ENCODE results near the gene TFDP1. TPM values are rescaled to one million over a fixed set of nuclear protein-coding genes. Genes with fewer than 3 reads are reported as not detected.

The TFDP1 gene
- polyA plus RNA-seq, 3 donors = 30.3 to 54.0 (median 37.6) TPM

GRCh38 chr13:113633485-113633873, 48.9 kb downstream of the TFDP1 start:
- Histone ChIP-seq H3K27me3 (ENCODE audit: control insufficient read depth in 2 of 2, insufficient read depth in 2 of 2, low read length in 2 of 2) (no peaks in the 10 kb centered on the region), H3K36me3 (replicated peaks in 1 of 2; ENCODE audit: control insufficient read depth in 1 of 2, insufficient read depth in 2 of 2, low read length in 2 of 2) (peaks cover 77 to 97% of the 10 kb centered on the region in 2 donors), H3K4me1 (ENCODE audit: control insufficient read depth in 1 of 2, insufficient read depth in 2 of 2, low read length in 2 of 2) (no peaks in the 10 kb centered on the region), H3K27ac (ENCODE audit: low read depth in 1 of 2, low read length in 2 of 2) (no peak overlapping the region), H2AFZ (ENCODE audit: insufficient read depth, low read depth, low read length, poor library complexity, severe bottlenecking) (no peak overlapping the region), H3K4me2 (replicated peaks; ENCODE audit: extremely low read depth, low read length, poor library complexity, severe bottlenecking) (no peak overlapping the region), H3K79me2 (ENCODE audit: insufficient read depth, low read length) (peaks cover 18% of the 10 kb centered on the region), H3K9ac (ENCODE audit: insufficient read depth, low read length, poor library complexity, severe bottlenecking) (no peak overlapping the region), H3K4me3 (replicated peaks in 1 of 3; ENCODE audit: low read depth in 2 of 3, low read length in 3 of 3) (no peak overlapping the region), H3K9me3 (replicated peaks in 1 of 2; ENCODE audit: control insufficient read depth in 1 of 2, insufficient read depth in 1 of 2, low read length in 2 of 2) (peaks cover 7 to 19% of the 10 kb centered on the region in 2 donors), H4K20me1 (ENCODE audit: insufficient read depth, low read length) (no peaks in the 10 kb centered on the region)
- DNase-seq = no peak
- Mint-ChIP-seq H3K27ac (peak overlapping the region in 2 of 7 donors; percentile 49 to 55), H3K27me3 (ENCODE audit: low read depth in 3 of 3) (peaks cover 0 to 5% (median 0%) of the 10 kb centered on the region in 3 donors), H3K9me3 (peaks cover 8 to 32% (median 17%) of the 10 kb centered on the region in 7 donors), H3K4me3 (no peak overlapping the region), H3K4me1 (no peaks in the 10 kb centered on the region), H3K36me3 (peaks cover 84 to 96% of the 10 kb centered on the region in 2 donors)
- no peak for TF ChIP-seq CTCF (IDR thresholded peaks at IDR 0.05)
- intact Hi-C loops (cut with micrococcal nuclease) = no loop called here
- WGBS (ENCODE audit: insufficient coverage) = 94% methylated on average over 15 of the region's 18 CpGs

- 96% methylated on average over 15 of the region's 16 CpGs for WGBS (ENCODE audit: insufficient coverage)
- Histone ChIP-seq H3K36me3 (replicated peaks in 1 of 2; ENCODE audit: control insufficient read depth in 1 of 2, insufficient read depth in 2 of 2, low read length in 2 of 2) (peaks cover 86 to 97% of the 10 kb centered on the region in 2 donors), H3K27me3 (ENCODE audit: control insufficient read depth in 2 of 2, insufficient read depth in 2 of 2, low read length in 2 of 2) (no peaks in the 10 kb centered on the region), H4K20me1 (ENCODE audit: insufficient read depth, low read length) (no peaks in the 10 kb centered on the region), H3K27ac (ENCODE audit: low read depth in 1 of 2, low read length in 2 of 2) (no peak overlapping the region), H3K9ac (ENCODE audit: insufficient read depth, low read length, poor library complexity, severe bottlenecking) (no peak overlapping the region), H3K9me3 (replicated peaks in 1 of 2; ENCODE audit: control insufficient read depth in 1 of 2, insufficient read depth in 1 of 2, low read length in 2 of 2) (peaks cover 11 to 23% of the 10 kb centered on the region in 2 donors), H3K4me2 (replicated peaks; ENCODE audit: extremely low read depth, low read length, poor library complexity, severe bottlenecking) (no peak overlapping the region), H2AFZ (ENCODE audit: insufficient read depth, low read depth, low read length, poor library complexity, severe bottlenecking) (no peak overlapping the region), H3K4me3 (replicated peaks in 1 of 3; ENCODE audit: low read depth in 2 of 3, low read length in 3 of 3) (no peak overlapping the region), H3K4me1 (ENCODE audit: control insufficient read depth in 1 of 2, insufficient read depth in 2 of 2, low read length in 2 of 2) (no peaks in the 10 kb centered on the region), H3K79me2 (ENCODE audit: insufficient read depth, low read length) (peaks cover 8% of the 10 kb centered on the region)
- peaks cover 8 to 35% (median 19%) of the 10 kb centered on the region in 7 donors for H3K9me3 Mint-ChIP-seq
- no peak overlapping the region for H3K4me3 Mint-ChIP-seq
- no peaks in the 10 kb centered on the region for H3K4me1 Mint-ChIP-seq
- peaks cover 0 to 4% (median 0%) of the 10 kb centered on the region in 3 donors for H3K27me3 Mint-ChIP-seq (ENCODE audit: low read depth in 3 of 3)
- peak overlapping the region in 2 of 7 donors; percentile 35 to 55 for H3K27ac Mint-ChIP-seq
- peaks cover 90 to 95% of the 10 kb centered on the region in 2 donors for H3K36me3 Mint-ChIP-seq
- no peak for DNase-seq
- intact Hi-C loops (cut with micrococcal nuclease) = no loop called here
- TF ChIP-seq CTCF (IDR thresholded peaks at IDR 0.05) = no peak
These were observed 49.9 kb downstream of the TFDP1 start for GRCh38 chr13:113634279-113635047.

Data from CD14-positive monocyte (primary cell).